GM12873 (cell line): ENCODE measurements around the gene MRTFB.

ENCODE experiments used
- TF ChIP-seq, protein P1 (sequence below): IDR thresholded peaks from 2 replicates; pipeline ENCODE4 v1.5.1; 2012; ENCODE audit warnings: low read depth, mild to moderate bottlenecking, moderate library complexity, low read length, control low read depth; ENCODE audit not compliant: insufficient read depth; ENCODE audit errors: missing control alignments

MRTFB gene

DNA sequence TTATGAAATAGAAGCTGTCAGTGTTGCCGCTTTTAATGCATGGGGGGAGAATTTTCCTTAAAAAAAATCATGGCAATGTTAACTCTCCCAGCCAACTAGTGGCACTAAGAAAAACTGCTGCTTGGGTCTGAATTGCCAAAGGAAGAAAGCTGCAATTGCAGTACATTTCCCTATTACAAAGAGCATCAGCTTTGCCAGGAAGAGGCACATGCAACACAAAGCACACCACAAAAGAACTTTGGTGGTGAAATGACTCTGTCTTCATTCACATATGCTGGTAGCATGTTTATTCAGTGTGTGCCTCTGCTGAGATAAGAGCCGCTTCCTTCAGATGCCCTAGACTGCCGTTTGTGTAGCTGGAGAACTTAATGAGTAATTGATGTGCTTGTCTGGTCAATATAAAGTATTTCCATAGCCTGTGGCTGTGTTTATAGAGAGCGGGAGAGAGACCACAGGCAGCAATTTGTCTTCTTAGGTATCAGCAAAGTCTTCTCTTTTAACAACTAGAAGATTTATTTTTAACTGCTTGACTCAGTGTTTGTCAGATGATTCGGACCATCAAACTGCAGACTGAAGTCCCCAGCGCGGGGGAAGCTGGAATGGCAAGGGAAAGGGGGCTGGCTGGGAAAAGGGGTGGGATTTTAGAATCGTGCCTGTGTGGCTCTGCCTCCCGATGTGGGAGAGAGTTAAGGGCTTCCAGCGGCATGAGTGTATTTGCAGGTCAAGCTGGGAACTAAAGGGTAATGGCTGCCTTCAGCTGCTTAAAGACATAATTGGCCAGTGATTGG lies 115.1 kb downstream of the MRTFB start:
- TF ChIP-seq, protein P1, sequence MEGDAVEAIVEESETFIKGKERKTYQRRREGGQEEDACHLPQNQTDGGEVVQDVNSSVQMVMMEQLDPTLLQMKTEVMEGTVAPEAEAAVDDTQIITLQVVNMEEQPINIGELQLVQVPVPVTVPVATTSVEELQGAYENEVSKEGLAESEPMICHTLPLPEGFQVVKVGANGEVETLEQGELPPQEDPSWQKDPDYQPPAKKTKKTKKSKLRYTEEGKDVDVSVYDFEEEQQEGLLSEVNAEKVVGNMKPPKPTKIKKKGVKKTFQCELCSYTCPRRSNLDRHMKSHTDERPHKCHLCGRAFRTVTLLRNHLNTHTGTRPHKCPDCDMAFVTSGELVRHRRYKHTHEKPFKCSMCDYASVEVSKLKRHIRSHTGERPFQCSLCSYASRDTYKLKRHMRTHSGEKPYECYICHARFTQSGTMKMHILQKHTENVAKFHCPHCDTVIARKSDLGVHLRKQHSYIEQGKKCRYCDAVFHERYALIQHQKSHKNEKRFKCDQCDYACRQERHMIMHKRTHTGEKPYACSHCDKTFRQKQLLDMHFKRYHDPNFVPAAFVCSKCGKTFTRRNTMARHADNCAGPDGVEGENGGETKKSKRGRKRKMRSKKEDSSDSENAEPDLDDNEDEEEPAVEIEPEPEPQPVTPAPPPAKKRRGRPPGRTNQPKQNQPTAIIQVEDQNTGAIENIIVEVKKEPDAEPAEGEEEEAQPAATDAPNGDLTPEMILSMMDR: peak; percentile 36

DNA sequence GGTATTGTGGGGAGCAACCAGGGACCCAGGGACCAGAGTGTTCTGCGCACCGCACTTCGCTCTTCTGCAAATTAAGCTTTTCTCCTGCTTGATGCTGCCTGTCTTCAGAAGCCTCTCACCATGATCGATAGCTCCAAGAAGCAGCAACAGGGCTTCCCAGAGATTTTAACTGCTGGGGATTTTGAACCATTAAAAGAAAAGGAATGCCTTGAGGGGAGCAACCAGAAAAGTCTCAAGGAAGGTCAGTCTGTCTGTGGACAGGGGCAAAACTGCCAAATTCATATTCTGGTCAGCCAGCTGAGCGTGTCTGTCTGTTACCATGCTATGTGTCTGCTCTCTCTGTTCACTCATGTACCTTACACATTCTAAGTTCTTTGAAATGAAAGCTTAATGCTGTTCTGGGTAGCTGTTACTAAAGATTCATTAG lies 115.7 kb downstream of the MRTFB start:
- TF ChIP-seq, protein P1: no peak

DNA sequence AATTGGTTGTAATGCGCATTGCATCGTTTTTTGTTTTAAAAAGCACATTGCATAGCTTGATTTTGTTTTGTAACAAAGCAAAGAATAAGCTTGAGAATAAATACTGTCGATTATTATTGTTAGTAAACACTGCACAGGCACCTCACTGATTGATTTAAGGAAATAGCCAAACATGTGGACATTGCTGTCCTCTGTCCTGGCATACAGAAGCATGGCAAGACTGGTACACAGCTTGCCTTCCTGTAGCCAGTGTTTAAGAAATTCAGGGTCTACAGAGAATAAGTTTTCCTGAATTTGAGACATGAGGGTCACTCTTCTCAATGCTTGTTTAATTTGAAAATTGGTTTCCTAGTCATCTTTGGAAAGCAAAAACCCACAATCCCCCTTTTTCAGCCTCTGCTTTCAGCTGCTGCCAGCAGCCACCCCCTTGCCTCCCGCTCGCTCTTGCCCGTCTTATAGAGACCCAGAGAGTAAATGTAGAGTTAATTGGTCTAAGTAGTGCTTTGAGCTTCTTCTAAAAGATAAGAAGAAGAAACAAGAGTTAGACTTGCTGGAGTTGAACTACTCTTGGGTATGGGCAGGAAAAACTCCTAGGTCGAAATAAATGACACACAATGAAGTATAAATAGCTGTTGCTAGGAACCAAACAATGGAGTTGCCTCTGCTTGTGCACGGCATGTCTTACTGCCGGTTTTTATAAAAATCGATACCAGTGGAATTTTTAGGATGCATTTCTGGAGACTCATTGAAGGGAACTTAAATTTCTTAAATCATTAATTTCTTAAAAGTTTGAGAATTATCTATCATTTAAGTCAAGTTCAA lies 116.6 kb downstream of the MRTFB start:
- TF ChIP-seq, protein P1: no peak

DNA sequence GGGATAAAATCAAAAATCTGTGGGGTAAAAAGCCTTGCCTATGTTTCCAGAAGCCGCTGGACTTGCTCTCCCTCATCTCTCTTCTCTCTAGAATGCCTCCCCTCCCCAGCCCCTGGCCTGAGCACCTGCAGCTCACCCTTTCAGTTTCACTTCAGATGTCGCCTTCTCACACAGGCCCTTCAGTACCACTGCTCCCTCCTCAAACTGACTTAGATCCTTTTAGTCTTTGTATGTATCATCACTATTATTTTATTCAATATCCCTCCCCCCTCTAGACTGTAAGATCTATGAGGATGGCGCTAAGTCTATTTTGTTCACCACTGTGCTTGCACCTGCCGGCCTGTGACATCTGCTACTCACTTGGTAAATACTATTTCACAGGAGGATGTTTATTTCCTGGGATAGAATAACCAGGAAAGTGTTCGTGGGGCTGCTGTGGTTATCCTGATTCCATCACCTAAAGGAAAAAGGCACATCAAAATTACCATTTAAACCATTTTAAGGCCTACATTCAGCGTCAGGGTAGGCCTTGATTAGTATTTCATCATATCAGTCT lies 122.3 kb downstream of the MRTFB start:
- TF ChIP-seq, protein P1: no peak

DNA sequence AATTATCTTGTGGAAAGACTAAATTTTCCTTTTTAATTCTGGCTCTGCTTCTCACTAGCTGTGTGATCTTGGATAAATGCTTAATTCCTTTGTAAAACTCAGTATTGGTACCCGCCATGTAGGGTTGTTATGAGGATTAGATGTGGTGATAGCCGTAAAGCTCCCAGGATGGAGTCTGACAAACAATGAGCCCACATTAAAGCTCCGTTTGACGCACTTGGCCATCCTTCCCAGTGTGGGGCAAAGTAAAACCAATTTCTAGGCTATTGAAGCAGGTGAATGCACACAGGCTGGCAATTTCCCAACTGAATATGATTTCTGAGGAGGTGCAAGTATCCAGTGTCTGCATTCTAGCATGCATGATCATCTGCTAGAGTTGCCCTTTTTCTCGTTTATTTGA lies 123.6 kb downstream of the MRTFB start:
- TF ChIP-seq, protein P1: no peak

DNA sequence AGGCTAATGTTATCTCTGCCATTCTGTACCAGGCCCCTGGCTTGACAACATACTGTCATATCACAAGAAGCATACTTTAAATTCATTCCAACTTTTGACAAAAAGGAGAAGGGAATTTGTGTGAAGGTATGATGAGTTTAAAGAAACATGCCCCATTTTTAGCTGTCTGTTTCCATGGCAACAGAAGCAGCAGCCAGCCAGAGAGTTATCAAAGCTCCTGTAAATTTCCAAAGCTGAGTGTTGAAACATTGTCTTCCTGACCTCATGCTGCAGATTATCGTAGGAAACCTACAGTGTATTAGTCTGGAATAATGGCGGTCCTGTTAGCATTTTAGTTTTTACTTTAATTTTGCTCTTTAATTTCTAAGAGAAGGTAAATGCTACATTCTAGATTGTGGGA lies 124.9 kb downstream of the MRTFB start:
- TF ChIP-seq, protein P1: no peak

DNA sequence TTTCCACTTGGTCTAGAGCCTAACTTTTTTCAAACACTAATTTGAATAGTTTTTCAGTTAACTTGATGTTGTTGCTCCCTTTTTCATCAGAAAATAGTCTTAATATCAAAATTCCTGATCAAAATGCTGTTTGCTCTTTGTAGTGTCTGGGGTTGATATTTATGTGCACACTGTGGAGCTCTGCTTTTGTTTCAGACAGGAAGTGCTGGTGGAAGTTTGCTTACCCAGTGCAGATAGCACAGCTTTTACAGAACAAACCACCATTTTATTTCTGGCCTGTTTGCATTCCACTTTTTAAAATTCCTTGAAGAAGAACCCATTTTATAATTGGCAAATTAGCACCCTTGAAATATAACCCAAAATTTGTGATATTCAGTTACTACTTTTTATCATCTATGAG lies 125.4 kb downstream of the MRTFB start:
- TF ChIP-seq, protein P1: no peak
